K562 (cell line): ENCODE measurements around the gene SESN2. TPM values are rescaled to one million over a fixed set of nuclear protein-coding genes. Genes with fewer than 3 reads are reported as not detected.

Experiments
- E2F5 ChIP-seq: sonication (generic); formaldehyde crosslinking; IDR thresholded peaks from 2 replicates; pipeline ENCODE4 v1.8.0; 2022; ENCODE audit warnings: mild to moderate bottlenecking, missing genetic modification reagents
- FOXA3 ChIP-seq, 2 experiments: fragments of 450-650 bp in 1 of 2; sonication (generic) in 1 of 2; formaldehyde crosslinking; IDR thresholded peaks in 1 of 2; conservative IDR thresholded peaks in 1 of 2; 2 replicates each; pipeline versions ENCODE4 v1.4.0 to v1.8.0; 2020 to 2022; ENCODE audit warnings: mild to moderate bottlenecking in 2 of 2, missing genetic modification reagents in 1 of 2
- IRF1 ChIP-seq: sonication (generic); formaldehyde crosslinking; IDR thresholded peaks from 2 replicates; pipeline ENCODE4 v1.8.0; 2022; ENCODE audit warnings: missing genetic modification reagents, mild to moderate bottlenecking, borderline replicate concordance
- MAFG ChIP-seq: fragments of 450-650 bp; conservative IDR thresholded peaks from 2 replicates; pipeline ENCODE4 v1.6.1; 2016; ENCODE audit warnings: missing genetic modification characterization, missing compliant biosample characterization
- MTA3 ChIP-seq: fragments of 450-650 bp; formaldehyde crosslinking; IDR thresholded peaks from 2 replicates; pipeline ENCODE4 v1.6.1; 2017; ENCODE audit warnings: mild to moderate bottlenecking, borderline replicate concordance
- MYC ChIP-seq, 2 experiments: fragments of 250-450 bp in 1 of 2; sonication (Bioruptor Pico) in 1 of 2; IDR thresholded peaks; 2 replicates each; pipeline versions ENCODE4 v1.5.1 to v1.6.1; 2012 to 2021; ENCODE audit warnings: low read depth in 2 of 2, borderline replicate concordance in 1 of 2, improper control_type of control experiment in 1 of 2, low read length in 1 of 2, mild to moderate bottlenecking in 1 of 2, moderate library complexity in 1 of 2
- SMAD1 ChIP-seq: fragments of 150-350 bp; IDR thresholded peaks from 2 replicates; pipeline ENCODE4 v1.6.1; 2014; ENCODE audit warnings: low read length, low read depth; ENCODE audit not compliant: partially characterized antibody
- SMAD2 ChIP-seq: fragments of 150-350 bp; IDR thresholded peaks from 2 replicates; pipeline ENCODE4 v1.6.1; 2014; ENCODE audit warnings: low read depth, mild to moderate bottlenecking, low read length
- SMAD4 ChIP-seq: fragments of 250-450 bp; sonication (Bioruptor Pico); conservative IDR thresholded peaks from 2 replicates; pipeline ENCODE4 v1.8.0; 2021; ENCODE audit warnings: inconsistent platforms, mild to moderate bottlenecking, moderate library complexity
- SMARCA5 ChIP-seq: fragments of 450-650 bp; IDR thresholded peaks from 2 replicates; pipeline ENCODE4 v1.6.1; 2016
- SMC3 ChIP-seq: conservative IDR thresholded peaks from 2 replicates; pipeline ENCODE4 v1.6.1; 2011; ENCODE audit warnings: low read depth, low read length, improper control_type of control experiment; ENCODE audit not compliant: insufficient read depth
- ZNF133 ChIP-seq: fragments of 250-450 bp; sonication (Bioruptor Pico); IDR thresholded peaks from 2 replicates; pipeline ENCODE4 v1.4.0; 2020; ENCODE audit warnings: mild to moderate bottlenecking
- ZNF318 ChIP-seq, 2 experiments: fragments of 450-650 bp; IDR thresholded peaks; 2 replicates each; pipeline ENCODE4 v1.6.1; 2016; ENCODE audit warnings: mild to moderate bottlenecking in 2 of 2, borderline replicate concordance in 1 of 2, low read depth in 1 of 2, moderate library complexity in 1 of 2
- ZNF324 ChIP-seq: fragments of 250-450 bp; sonication (Bioruptor Pico); IDR thresholded peaks from 2 replicates; pipeline ENCODE4 v1.4.0; 2020; ENCODE audit warnings: mild to moderate bottlenecking
- ZNF449 ChIP-seq: fragments of 250-450 bp; sonication (Bioruptor Pico); IDR thresholded peaks from 2 replicates; pipeline ENCODE4 v1.8.0; 2022; ENCODE audit warnings: moderate library complexity, mild to moderate bottlenecking, inconsistent platforms
- ZNF695 ChIP-seq: fragments of 450-650 bp; formaldehyde crosslinking; IDR thresholded peaks from 2 replicates; pipeline ENCODE4 v1.4.0; 2020; ENCODE audit warnings: mild to moderate bottlenecking, moderate library complexity
- ZNF696 ChIP-seq: fragments of 250-450 bp; sonication (Bioruptor Pico); conservative IDR thresholded peaks from 2 replicates; pipeline ENCODE4 v1.4.0; 2020; ENCODE audit warnings: mild to moderate bottlenecking, moderate library complexity
- polyA plus RNA-seq, 8 experiments: library from polyadenylated mRNA; depleted of rRNA in 4 of 8; stranded (reverse) in 5 of 8; unstranded in 3 of 8; fragments of >200 nt; fragmentation: Nextera tagmentation in 2 of 8; fragmentation: Illumina TruSeq in 1 of 8; extraction: Ambion mirVana in 2 of 8; extraction: Trizol in 1 of 8; gene quantifications; 2 replicates each; pipeline versions ENCODE4 v1.2.1 to v1.2.3, GENCODE V29; 2011 to 2014; ENCODE audit warnings: inconsistent platforms in 1 of 8, missing spikeins in 1 of 8
- total RNA-seq, 7 experiments: library from RNA; depleted of rRNA in 6 of 7; stranded (reverse); fragments of >200 nt in 6 of 7; fragmentation: Illumina TruSeq in 2 of 7; extraction: Trizol in 2 of 7; gene quantifications; 2 replicates each; pipeline versions ENCODE4 v1.2.1 to v1.2.3, GENCODE V29; 2011 to 2021; ENCODE audit warnings: low replicate concordance in 1 of 7

SESN2 gene
- total and polyA plus RNA-seq, 9 of the 15 experiments (the other 6 are each of a cell fraction or from before 2014, with no cell fraction given): 3.7 to 71.3 (median 16.8) TPM

- no peak for TF ChIP-seq ZNF318 (IDR thresholded peaks at IDR 0.05; ENCODE audit: borderline replicate concordance in 1 of 2, low read depth in 1 of 2)
- no peak for TF ChIP-seq SMAD4 (CRISPR knock-in tag)
- TF ChIP-seq ZNF133 (CRISPR knock-in tag): no peak
- TF ChIP-seq SMARCA5: peak; percentile 18; the same call in 1 of the 2 replicates
- TF ChIP-seq ZNF449: no peak
- TF ChIP-seq ZNF324 (CRISPR knock-in tag): no peak
- TF ChIP-seq MYC (IDR thresholded peaks at IDR 0.05; ENCODE audit: low read depth, low read length): no peak
- no peak for TF ChIP-seq MYC (CRISPR knock-in tag; IDR thresholded peaks at IDR 0.05; ENCODE audit: borderline replicate concordance, low read depth)
- TF ChIP-seq SMAD2: no peak
- no peak for TF ChIP-seq SMAD1
- peak; percentile 42 for TF ChIP-seq MTA3
- TF ChIP-seq MAFG (tag): no peak
- no peak for TF ChIP-seq IRF1 (CRISPR knock-in tag)
- TF ChIP-seq FOXA3 (CRISPR knock-in tag; conservative IDR thresholded peaks at IDR 0.05 in 1 of 2, IDR thresholded peaks at IDR 0.05 in 1 of 2): no peak
- no peak for TF ChIP-seq SMC3
- no peak for TF ChIP-seq ZNF695
- TF ChIP-seq E2F5 (CRISPR knock-in tag): peak; percentile 34; the same call in 1 of the 2 replicates
- no peak for TF ChIP-seq ZNF696 (CRISPR knock-in tag)
Measured at GRCh38 chr1:28260803-28261174, 1.5 kb downstream of the SESN2 start (continued).
